GM12865 (cell line): ENCODE measurements around the gene LTB4R.

Source experiments
- DNase-seq: peaks from one replicate; pipeline ENCODE4 v3.0.0; 2010; ENCODE audit warnings: low read depth
- H3K4me3 ChIP-seq: 2 replicates; pipeline ENCODE4 v1.5.1; 2011; ENCODE audit warnings: mild to moderate bottlenecking, low read depth, low read length, control low read depth
- TF ChIP-seq, protein P1 (sequence below): IDR thresholded peaks from 2 replicates; pipeline ENCODE4 v1.5.1; 2011; ENCODE audit warnings: low read length, control low read depth, low read depth, inconsistent platforms; ENCODE audit not compliant: insufficient read depth; ENCODE audit errors: missing control alignments

Gene LTB4R

DNA sequence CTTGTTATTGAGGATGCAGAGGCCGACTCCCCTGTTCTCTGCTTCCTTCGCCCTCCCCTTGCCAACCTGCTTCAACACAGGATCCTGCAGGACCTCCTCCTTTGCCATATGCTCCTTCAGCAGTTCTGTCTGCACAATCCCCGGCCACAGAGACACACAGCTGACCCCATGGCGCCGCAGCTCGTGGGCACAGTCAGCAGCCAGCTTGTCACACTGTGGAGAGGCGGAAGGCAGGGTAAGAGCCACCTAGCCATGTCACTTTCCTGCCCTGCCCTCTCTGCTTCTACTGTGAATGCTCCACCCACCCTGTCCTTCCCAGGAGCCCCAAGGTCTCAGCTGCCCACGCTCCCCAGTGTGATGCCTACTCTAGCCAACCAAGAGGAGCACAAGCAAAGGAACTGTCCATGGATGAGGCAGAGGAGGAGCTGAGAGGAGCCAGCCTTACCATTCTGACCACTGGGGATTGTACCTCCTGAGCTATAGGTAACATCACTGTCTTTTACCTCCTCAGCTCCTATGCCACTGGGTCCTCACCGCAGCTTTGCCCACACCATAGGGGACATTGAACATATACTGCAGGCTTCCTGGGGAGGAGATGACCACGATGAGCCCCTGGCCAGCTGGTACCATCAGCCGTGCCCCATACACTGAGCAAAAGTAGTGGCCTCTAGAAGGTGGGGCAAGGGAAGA, 19.0 kb upstream of the LTB4R start:
- TF ChIP-seq, protein P1, sequence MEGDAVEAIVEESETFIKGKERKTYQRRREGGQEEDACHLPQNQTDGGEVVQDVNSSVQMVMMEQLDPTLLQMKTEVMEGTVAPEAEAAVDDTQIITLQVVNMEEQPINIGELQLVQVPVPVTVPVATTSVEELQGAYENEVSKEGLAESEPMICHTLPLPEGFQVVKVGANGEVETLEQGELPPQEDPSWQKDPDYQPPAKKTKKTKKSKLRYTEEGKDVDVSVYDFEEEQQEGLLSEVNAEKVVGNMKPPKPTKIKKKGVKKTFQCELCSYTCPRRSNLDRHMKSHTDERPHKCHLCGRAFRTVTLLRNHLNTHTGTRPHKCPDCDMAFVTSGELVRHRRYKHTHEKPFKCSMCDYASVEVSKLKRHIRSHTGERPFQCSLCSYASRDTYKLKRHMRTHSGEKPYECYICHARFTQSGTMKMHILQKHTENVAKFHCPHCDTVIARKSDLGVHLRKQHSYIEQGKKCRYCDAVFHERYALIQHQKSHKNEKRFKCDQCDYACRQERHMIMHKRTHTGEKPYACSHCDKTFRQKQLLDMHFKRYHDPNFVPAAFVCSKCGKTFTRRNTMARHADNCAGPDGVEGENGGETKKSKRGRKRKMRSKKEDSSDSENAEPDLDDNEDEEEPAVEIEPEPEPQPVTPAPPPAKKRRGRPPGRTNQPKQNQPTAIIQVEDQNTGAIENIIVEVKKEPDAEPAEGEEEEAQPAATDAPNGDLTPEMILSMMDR: no peak
- no peak for DNase-seq
- no peak overlapping the region for H3K4me3 ChIP-seq

DNA sequence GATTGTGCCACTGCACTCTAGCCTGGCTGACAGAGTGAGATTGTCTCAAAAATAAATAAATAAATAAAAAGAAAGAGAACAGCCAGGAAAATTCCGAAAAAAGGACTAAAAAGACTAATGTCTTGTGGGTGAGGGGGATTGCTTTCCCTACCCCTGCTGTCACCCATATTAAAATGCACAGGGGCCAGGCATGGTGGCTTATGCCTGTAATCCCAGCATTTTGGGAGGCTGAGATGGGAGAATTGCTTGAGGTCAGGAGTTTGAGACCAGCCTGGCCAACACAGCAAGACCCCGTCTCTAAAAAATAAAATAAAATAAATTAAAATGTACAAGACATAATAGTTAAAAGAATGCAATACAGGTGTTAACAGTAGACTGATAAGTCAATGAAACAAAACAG, 17.8 kb upstream of the LTB4R start:
- DNase-seq: no peak
- TF ChIP-seq, protein P1: no peak
- no peak overlapping the region for H3K4me3 ChIP-seq

DNA sequence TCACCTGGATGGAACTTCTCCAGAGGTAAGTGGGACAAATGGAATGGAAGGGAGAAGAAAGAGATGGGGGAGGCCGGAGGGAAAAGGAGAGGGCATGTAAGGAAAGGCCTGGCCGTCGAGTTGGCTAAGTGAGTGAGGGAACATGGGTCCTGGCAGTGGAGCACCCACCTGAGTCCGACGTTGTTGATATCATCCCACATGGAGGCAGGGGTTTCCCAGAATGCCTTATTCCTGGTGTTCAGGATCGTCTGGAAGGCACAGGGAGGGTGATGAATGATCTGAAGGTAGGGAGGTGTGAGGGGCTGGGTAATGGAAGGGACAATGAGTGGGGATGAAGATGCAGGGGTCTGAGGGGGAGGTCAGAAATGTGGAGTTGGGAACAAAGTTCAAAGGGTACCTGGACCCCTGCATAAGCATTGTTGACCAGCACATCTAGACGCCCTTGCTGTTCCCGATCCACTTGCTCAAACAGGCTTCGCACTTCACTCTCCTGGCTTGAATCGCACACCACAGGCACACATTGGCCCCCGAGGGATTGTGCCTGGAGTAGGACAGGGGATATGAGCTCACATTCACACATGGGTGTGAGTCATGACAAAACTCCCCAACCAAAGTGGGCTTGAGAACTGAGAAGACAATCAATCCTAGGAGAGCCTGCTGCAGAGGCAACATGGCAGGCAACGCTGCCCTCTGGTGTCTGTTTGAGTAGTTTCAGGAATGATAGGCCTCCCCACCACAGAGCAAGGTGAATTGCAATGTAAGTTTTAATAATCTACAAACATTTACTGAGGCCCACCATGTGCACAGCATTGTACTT, 14.8 kb upstream of the LTB4R start:
- no peak overlapping the region for H3K4me3 ChIP-seq
- TF ChIP-seq, protein P1: peak; percentile 80
- DNase-seq: peak; percentile 92

GRCh38 chr14:24297190-24297964, 13.9 kb upstream of the LTB4R start:
- no peak overlapping the region for H3K4me3 ChIP-seq
- TF ChIP-seq, protein P1: peak; percentile 19
- peak; percentile 24 for DNase-seq

DNA sequence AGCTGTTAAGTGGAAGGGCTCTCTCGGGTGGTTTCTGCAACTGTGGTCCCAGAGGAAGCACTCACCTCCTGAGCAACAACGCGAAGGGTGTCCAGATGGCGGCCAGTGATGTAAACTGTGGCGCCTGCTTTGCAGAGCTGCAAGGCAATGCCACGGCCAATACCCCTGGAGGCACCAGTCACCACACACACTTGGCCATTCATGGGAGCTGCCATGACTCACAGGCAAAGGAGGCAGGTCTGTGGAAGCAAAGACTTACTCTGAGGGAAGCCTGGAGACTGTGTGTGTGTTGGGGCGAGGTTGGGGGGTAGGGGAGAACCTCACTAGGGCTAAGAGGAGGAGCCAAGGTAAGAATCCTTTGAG, 12.4 kb upstream of the LTB4R start:
- no peak for DNase-seq
- H3K4me3 ChIP-seq: peak overlapping the region; percentile 72
- TF ChIP-seq, protein P1: no peak

- DNase-seq: peak; percentile 94
- H3K4me3 ChIP-seq: peak within 1 kb of the TSS; percentile 72
- TF ChIP-seq, protein P1: no peak
These were observed 11.8 kb upstream of the LTB4R start, which contains the start of the genes DHRS1 and NOP9 for GRCh38 chr14:24299255-24300191. TSS of gene DHRS1 (minus strand) at chr14:24299780. CDS start at chr14:24299106, 674 bp downstream. TSS of gene NOP9 (plus strand) at chr14:24299850. CDS start at chr14:24299955, 105 bp downstream.
